HG03103 (cell line): Measurements from ENCODE around the gene HSD17B13.
"Not testable (repeated sequence)": the region's sequence is repeated elsewhere in the genome, so short reads cannot be mapped to it uniquely, and the experiment has no call there.

Experiments
- ATAC-seq: cut with Tn5 transposase; IDR thresholded peaks from one replicate; pipeline ENCODE4 v1.9.1; 2021; ENCODE audit warnings: low read depth; ENCODE audit not compliant: unreplicated experiment

Gene HSD17B13, protein sequence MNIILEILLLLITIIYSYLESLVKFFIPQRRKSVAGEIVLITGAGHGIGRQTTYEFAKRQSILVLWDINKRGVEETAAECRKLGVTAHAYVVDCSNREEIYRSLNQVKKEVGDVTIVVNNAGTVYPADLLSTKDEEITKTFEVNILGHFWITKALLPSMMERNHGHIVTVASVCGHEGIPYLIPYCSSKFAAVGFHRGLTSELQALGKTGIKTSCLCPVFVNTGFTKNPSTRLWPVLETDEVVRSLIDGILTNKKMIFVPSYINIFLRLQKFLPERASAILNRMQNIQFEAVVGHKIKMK

DNA sequence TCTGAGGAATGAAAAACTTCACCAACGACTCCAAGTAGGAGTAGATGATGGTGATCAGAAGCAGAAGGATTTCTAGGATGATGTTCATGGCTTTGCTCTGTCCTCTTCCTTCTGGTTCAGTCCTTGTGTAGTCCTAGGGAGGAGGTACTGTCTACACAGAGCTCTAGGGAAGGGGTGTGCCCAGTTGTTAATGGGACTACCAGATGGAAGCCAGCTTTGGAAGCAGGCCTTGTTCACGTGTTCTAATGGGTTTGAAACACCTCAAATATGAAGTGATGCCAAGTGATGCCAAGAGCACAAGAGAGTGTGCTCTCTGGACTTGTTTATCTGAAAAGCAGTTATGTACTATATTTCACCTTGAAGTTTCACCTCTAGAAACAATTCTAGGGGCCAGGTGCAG, at the start of gene HSD17B13:
TSS of gene HSD17B13 (minus strand) at position 129 of the 400 bp plus-strand sequence. CDS start at position 88, 41 bp downstream.
- ATAC-seq = no peak

DNA sequence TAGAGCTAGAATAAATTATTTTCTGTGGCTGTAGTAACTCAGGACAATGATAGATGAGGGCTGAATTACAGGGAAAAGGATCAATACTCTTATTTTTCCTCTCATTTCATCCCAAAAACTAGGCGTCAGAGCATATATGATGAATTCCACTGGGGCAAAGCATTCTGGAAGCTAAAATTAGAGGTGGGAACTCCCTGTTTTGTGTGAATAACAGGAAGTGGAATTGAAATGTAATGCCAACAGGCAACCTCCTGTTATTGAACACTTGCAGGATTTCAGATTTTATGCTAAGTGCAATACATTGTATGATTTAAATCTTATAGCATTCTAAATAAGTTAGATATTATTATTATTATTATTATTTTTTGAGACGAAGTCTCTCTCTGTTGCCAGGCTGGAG, 47.4 kb upstream of the HSD17B13 start:
- ATAC-seq = no peak

GRCh38 chr4:87366521-87367162, 44.0 kb upstream of the HSD17B13 start:
- ATAC-seq = no peak

DNA sequence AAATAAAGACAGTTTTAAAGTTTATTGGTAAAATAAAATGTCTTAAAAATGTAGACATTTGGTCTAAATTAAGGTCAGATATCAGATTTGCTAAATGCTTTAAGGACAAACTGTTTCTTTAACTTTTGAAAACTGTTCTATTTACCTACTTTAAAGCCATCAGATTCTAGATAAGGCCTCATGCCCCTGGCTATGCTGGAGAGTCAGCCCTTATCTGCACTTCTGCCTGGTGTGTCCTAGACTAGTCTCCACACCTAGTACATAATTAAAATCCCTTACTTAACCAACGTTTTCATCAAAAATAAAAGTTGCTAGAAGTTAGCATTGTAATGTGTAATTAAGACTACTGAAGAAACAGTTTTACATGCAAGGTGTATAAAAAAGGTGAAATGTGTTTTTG, 42.7 kb upstream of the HSD17B13 start:
- ATAC-seq = no peak

DNA sequence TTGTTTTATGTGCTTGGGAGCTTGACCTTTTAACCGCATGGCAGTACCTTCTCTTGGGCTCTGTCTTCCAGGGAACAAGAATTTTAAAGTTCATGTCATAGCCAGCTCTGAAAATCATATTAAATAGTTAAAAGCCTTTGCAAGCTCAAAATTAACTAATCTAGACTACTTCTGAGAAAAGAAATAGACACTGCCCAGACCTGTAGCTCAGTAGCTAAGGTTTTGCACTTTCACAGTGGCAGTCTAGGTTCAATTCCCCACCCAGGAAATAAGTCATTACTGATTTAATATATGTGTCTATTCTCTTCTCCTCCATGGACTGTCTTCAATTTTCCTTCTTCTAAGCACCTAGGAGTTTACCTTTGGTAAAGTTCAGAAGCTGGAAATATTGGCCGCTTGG, 40.9 kb upstream of the HSD17B13 start:
- ATAC-seq = no peak

GRCh38 chr4:87360338-87360935, 37.8 kb upstream of the HSD17B13 start:
- no peak for ATAC-seq

GRCh38 chr4:87359258-87359657, 36.6 kb upstream of the HSD17B13 start:
- ATAC-seq = no peak

- ATAC-seq = no peak
These were observed 34.3 kb upstream of the HSD17B13 start for GRCh38 chr4:87356832-87357526.

- ATAC-seq = no peak
These were observed 31.8 kb upstream of the HSD17B13 start for GRCh38 chr4:87354168-87355102.

- peak; percentile 83 for ATAC-seq
These were observed 30.9 kb upstream of the HSD17B13 start for GRCh38 chr4:87353592-87353991.

DNA sequence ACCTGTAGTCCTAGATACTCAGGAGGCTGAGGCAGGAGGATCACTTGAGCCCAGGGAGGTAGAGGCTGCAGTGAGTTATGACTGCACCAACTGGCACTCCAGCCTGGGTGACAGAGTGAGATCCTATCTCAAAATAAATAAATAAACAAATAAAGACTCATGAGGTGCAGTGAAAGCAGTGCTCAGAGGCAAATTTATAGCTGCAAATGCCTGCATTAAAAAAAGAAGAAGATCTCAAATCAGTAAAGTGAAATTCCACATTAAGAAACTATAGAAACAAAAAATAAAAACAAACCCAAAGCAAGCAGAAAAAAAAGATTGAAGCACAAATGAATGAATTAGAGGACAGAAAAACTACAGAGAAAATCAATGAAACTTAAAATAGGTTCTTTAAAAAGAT, 22.5 kb upstream of the HSD17B13 start:
- ATAC-seq = no peak

DNA sequence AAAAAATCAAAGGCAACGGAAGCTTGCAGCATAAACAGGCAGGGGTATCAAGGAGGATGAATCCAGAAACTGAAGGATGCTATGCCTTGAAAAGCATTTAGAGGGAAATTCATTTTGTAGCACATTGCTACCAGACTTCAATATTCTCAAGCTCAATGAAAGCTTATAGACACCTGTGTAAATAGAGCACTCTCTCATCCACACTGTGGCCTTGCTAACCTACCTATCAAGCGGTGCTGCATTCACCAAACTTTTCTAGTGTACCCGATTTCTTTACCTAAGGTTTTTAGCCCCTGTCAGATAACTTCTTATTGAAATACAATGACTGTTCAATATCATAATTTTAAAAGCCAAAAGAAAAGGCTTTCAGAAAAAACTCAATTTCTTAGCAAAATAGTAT, 20.2 kb upstream of the HSD17B13 start:
- no peak for ATAC-seq

DNA sequence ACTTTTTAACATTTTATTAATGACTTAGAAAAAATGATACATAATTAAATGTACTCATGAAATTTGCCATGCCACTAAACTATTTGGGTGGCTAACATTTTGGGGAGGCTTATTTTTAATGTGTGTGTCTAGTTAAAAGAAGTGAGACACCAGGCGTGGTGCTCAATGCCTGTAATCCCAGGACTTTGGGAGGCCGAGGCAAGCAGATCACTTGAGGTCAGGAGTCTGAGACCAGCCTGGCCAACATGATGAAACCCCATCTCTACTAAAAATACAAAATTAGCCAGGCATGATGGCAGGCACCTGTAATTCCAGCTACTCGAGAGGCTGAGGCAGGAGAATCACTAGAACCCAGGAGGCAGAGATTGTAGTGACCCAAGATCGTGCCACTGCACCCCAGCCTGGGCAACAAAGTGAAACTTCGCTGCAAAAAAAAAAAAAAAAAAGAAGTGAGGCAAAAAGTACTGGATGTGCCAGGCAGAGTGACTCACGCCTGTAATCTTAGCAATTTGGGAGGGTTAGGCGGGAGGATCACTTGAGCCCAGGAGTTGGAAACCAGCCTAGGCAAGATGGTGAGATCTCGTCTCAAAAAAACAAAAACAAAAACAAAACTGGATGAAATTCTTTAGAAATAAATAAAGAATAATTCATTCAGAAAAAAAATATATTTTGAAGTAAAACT, 19.4 kb upstream of the HSD17B13 start:
- not testable (repeated sequence) for ATAC-seq

- no peak for ATAC-seq
These were observed 16.8 kb upstream of the HSD17B13 start for GRCh38 chr4:87339440-87339839.

DNA sequence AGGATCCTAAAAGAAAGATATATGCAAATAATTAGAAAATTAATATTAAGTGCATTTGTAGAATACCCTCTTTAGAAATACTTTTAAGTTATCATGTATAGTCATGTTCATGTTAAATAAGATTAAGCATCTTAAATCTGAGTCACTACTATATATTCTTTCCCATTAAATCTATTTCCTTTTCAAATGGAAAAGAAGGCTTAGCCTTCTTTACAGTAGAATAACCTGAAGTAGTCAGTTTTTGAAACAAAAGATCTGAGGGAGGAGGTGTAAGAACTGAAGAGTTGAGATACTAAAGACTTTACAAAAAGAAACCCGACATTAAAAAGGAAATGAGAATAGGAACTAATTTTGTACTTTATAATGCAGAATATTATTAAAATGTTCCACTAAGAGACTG, 14.7 kb upstream of the HSD17B13 start:
- no peak for ATAC-seq

DNA sequence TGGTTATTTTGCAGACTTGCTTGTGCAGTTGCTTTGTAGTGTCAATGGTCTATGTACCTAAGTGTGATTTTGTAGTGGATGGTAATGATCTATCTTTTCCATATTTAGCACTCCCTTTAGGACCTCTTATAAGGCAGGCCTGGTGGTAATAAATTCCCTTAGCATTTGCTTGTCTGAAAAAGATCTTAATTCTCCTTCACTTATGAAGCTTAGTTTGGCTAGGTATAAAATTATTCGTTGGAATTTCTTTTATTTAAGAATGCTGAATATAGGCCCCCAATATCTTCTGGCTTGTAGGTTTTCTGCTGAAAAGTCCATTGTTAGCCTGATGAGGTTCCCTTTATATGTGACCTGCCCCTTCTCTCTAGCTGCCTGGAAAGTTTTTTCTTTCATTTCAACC, 10.6 kb upstream of the HSD17B13 start:
- no peak for ATAC-seq

- no peak for ATAC-seq
These were observed 8.1 kb upstream of the HSD17B13 start for GRCh38 chr4:87330761-87331160.

DNA sequence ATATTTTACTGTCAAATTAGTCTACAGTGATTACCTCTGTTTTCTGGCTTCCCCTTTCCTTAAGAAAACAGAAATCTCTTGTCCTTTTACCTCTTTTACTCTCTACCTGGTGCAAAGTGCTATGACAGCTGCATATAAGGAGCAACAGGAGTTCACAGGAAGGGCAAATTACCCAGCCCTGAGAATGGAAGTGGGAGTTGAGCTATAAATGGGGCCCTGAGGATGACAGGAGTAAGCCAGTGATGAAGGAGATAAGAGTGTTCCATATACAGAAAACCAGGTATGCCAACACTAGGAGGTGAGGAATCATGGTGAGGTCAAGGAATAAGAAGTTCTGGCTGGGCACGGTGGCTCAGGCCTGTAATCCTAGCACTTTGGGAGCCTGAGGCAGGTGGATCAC, 4.5 kb upstream of the HSD17B13 start:
- ATAC-seq = no peak

DNA sequence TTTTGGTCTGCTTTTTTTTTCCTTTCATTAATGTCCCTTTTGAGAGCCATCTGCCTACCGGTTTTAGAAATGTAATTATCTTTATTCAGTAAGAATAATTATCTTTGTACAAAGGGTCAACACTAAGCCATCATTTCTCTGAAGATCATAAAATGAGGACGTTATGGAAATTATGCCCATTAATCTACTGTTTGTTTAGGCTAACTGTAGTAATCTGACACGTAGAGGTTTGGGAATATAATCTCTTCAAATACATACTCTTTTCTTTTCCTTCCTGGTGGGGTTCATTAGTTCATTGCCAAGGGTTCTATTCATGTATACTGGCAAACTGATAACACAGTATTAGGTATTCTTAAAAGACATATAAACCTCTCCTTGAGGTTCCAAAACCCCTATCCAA, 3.8 kb upstream of the HSD17B13 start:
- ATAC-seq = no peak

- no peak for ATAC-seq
These were observed 794 bp downstream of the HSD17B13 start for GRCh38 chr4:87321888-87322287.
